ENCODE data around the gene IRF2BP1. TPM values are rescaled to one million over a fixed set of nuclear protein-coding genes. Genes with fewer than 3 reads are reported as not detected.

IRF2BP1 gene
- total RNA-seq, 1 donor from 2014 or later = 32.9 TPM

DNA sequence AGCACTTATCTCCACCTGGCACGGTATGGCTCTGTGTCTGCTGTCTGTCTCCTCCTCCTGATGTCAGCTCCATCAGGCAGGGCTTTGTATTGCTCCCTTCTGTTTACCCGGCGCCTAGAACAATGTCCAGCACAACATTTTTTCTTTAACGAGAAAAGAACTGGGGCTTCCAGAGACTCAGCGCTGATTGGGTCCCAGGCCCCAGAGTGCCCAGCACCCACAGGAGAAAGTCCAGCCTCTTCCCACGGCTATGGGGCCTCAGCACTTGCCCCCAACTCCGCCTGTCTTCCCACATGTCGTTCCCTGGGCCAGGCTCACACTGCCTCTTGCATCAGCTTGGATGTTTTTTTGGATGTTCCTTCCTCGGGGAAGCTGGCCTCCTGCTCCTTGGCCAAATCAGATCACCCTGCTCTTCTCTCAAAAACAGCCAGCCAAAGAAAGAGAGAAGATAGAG lies 9.6 kb upstream of the IRF2BP1 start:
- TF ChIP-seq, protein P1, sequence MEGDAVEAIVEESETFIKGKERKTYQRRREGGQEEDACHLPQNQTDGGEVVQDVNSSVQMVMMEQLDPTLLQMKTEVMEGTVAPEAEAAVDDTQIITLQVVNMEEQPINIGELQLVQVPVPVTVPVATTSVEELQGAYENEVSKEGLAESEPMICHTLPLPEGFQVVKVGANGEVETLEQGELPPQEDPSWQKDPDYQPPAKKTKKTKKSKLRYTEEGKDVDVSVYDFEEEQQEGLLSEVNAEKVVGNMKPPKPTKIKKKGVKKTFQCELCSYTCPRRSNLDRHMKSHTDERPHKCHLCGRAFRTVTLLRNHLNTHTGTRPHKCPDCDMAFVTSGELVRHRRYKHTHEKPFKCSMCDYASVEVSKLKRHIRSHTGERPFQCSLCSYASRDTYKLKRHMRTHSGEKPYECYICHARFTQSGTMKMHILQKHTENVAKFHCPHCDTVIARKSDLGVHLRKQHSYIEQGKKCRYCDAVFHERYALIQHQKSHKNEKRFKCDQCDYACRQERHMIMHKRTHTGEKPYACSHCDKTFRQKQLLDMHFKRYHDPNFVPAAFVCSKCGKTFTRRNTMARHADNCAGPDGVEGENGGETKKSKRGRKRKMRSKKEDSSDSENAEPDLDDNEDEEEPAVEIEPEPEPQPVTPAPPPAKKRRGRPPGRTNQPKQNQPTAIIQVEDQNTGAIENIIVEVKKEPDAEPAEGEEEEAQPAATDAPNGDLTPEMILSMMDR (IDR thresholded peaks at IDR 0.05; ENCODE audit: insufficient read depth, low read length, poor library complexity, severe bottlenecking) = no peak
- DNase-seq (ENCODE audit: low read depth) = no peak

DNA sequence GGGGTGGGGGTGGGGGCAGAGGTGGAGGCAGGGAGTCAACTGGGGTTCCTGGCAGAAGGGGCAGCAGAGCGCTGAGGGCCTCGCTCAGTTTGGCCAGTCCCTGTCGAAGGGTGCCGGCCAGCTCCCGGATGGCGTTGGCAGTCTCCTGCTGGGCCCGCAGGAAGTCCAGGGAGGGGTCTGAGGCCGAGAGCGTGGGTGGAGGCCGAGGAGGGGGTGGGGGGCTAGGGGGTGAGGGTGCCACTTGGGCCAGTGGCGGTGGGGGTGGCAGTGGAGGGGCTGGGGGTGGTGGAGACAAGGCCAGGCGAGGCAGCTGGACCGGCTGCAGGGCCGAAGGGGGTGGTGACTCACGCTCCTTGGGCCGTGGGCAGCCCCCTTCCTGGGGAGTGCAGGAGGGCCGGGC lies 4.9 kb upstream of the IRF2BP1 start:
- TF ChIP-seq, protein P1 (IDR thresholded peaks at IDR 0.05; ENCODE audit: insufficient read depth, low read length, poor library complexity, severe bottlenecking) = no peak
- no peaks in the 10 kb centered on the region for H3K36me3 ChIP-seq (ENCODE audit: control insufficient read depth, insufficient read depth, low read length)
- DNase-seq (ENCODE audit: low read depth) = no peak
- H3K27me3 ChIP-seq (ENCODE audit: control insufficient read depth, insufficient read depth, low read length) = no peaks in the 10 kb centered on the region
- no peak overlapping the region for H3K4me3 ChIP-seq (ENCODE audit: low read depth, low read length)

More for the DNA sequence above, 9.6 kb upstream of the IRF2BP1 start:
- Histone ChIP-seq H3K4me3 (ENCODE audit: low read depth, low read length) (no peak overlapping the region), H3K27me3 (ENCODE audit: control insufficient read depth, insufficient read depth, low read length) (no peaks in the 10 kb centered on the region), H3K36me3 (ENCODE audit: control insufficient read depth, insufficient read depth, low read length) (peaks cover 1% of the 10 kb centered on the region)

DNA sequence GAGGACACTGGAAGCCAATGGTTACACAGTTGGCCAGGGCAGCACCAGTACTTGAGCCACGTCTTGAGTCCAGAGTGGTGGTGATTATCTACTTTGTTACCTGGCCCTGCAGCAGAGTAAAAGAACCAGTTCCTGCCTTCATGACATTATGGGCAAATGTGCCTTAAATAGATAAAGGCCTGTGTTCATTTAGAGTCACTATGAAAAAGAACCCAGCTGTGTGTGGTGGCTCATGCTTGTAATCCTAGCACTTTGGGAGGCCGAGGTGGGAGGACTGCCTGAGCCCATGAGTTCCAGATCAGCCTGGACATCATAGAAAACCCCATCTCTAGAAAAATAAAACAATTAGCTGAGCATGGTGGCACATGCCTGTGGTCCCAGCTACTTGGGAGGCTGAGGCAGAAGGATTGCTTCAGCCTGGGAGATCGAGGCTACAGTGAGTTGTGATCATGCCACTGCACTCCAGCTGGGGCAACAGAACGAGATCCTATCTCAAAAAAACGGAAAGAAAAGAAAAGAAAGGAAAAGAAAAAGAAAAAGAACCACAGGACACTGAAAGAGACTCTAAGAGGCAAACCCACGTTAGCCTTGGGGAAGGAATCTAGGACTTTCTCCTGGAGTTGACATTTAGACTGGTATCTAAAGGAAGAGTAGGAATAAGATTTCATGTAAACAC lies 3.4 kb upstream of the IRF2BP1 start:
- no peaks in the 10 kb centered on the region for H3K36me3 ChIP-seq (ENCODE audit: control insufficient read depth, insufficient read depth, low read length)
- no peak for DNase-seq (ENCODE audit: low read depth)
- H3K27me3 ChIP-seq (ENCODE audit: control insufficient read depth, insufficient read depth, low read length) = no peaks in the 10 kb centered on the region
- TF ChIP-seq, protein P1 (IDR thresholded peaks at IDR 0.05; ENCODE audit: insufficient read depth, low read length, poor library complexity, severe bottlenecking) = no peak
- H3K4me3 ChIP-seq (ENCODE audit: low read depth, low read length) = no peak overlapping the region

DNA sequence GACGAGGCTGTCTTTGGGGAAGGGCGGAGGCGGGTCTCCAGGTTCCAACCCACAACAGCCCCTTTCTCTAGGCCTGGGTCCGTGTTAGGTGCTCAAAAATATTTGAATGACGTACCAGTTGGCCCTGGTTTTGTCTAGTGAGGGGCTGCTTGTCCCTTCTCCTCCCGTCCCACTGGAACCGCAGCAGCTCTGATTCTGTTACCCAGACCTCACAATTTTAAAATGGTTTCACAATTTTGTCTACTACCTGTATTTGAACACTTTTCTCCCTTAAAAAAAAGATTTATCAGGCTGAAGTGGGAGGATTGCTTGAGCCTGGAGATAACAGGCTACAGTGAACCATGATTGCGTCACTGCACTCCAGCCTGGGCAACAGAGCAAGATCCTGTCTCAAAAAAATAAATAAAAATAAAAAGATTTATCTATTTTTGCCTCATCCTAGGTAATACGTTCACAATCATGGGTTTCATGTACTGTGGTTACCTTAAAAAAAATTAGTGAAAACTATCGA lies 1.3 kb upstream of the IRF2BP1 start:
- H3K27me3 ChIP-seq (ENCODE audit: control insufficient read depth, insufficient read depth, low read length) = no peaks in the 10 kb centered on the region
- peak overlapping the region; percentile 81 for H3K4me3 ChIP-seq (ENCODE audit: low read depth, low read length)
- peaks cover 1% of the 10 kb centered on the region for H3K36me3 ChIP-seq (ENCODE audit: control insufficient read depth, insufficient read depth, low read length)
- no peak for DNase-seq (ENCODE audit: low read depth)
- TF ChIP-seq, protein P1 (IDR thresholded peaks at IDR 0.05; ENCODE audit: insufficient read depth, low read length, poor library complexity, severe bottlenecking) = no peak

DNA sequence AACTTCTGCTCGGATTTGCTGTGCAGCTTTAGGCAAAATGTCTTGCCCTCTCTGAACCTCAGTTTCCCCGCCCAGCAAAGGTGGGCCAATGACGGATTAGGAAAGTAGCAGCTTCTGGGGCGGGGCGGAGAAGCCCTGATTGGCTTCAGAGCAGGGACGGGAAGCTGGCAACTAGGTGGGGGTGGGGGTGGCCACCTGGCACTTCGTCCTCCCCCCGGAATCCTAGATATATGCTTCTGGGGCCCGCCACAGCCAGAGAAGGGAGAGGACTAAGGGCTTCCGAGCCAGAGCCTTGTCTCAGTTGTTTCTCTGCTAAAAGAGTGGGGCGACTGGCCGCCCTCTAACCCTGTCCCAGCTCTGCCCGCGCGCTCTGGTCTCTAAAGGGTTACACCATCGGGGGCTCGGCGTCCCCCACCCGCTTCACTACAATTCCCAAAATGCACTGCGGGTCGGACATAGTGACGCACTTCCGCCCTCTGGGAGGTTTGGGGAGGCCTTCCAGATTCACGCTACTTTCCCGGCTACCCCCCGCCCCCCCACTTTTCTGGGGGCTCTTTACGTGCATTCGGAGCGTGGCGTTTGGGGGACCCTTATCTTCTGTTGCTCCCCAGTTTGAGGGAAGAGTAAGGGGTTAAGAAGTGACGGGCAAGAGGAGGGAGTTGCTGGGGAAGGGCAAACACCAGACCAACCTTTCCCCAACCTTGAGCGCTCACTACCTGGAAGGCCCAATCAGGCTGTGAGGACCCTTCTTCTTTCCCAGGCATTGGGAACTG lies 672 bp upstream of the IRF2BP1 start:
- peak; percentile 69 for DNase-seq (ENCODE audit: low read depth)
- H3K27me3 ChIP-seq (ENCODE audit: control insufficient read depth, insufficient read depth, low read length) = no peaks in the 10 kb centered on the region
- peak overlapping the region; percentile 81 for H3K4me3 ChIP-seq (ENCODE audit: low read depth, low read length)
- H3K36me3 ChIP-seq (ENCODE audit: control insufficient read depth, insufficient read depth, low read length) = peaks cover 1% of the 10 kb centered on the region
- TF ChIP-seq, protein P1 (IDR thresholded peaks at IDR 0.05; ENCODE audit: insufficient read depth, low read length, poor library complexity, severe bottlenecking) = no peak
